KOPT-K1 (cell line): Measurements from ENCODE around the gene SSRP1.
"Not testable (repeated sequence)": the region's sequence is repeated elsewhere in the genome, so short reads cannot be mapped to it uniquely, and the experiment has no call there.

Experiments
- H3K27ac ChIP-seq: fragments of 200-600 bp; sonication (generic); 2 replicates; pipeline ENCODE4 v1.5.1; 2016; ENCODE audit warnings: antibody characterized with exemption, mild to moderate bottlenecking, low read depth, low read length; ENCODE audit not compliant: poor library complexity, severe bottlenecking
- H3K36me3 ChIP-seq: fragments of 200-600 bp; sonication (generic); 2 replicates; pipeline ENCODE4 v1.5.1; 2017; ENCODE audit warnings: antibody characterized with exemption, mild to moderate bottlenecking, low read length, moderate library complexity; ENCODE audit not compliant: insufficient read depth
- H3K9me3 ChIP-seq: fragments of 200-600 bp; sonication (generic); 2 replicates; pipeline ENCODE4 v1.5.1; 2017; ENCODE audit warnings: antibody characterized with exemption, low read length, mild to moderate bottlenecking; ENCODE audit not compliant: insufficient read depth, poor library complexity, severe bottlenecking

SSRP1 gene

GRCh38 chr11:57308426-57309060, 27.1 kb downstream of the SSRP1 start:
- H3K27ac ChIP-seq: no peak overlapping the region

GRCh38 chr11:57307666-57308270, 27.9 kb downstream of the SSRP1 start:
- H3K36me3 ChIP-seq: 0 out of 2 replicates have a peak, but pooled peaks cover 7% of the 10 kb centered on the region
- no peaks in the 10 kb centered on the region for H3K9me3 ChIP-seq
- H3K27ac ChIP-seq: no peak overlapping the region

More at GRCh38 chr11:57308426-57309060, 27.1 kb downstream of the SSRP1 start:
- H3K36me3 ChIP-seq: 0 out of 2 replicates have a peak, but pooled peaks cover 7% of the 10 kb centered on the region
- no peaks in the 10 kb centered on the region for H3K9me3 ChIP-seq

- no peaks in the 10 kb centered on the region for H3K9me3 ChIP-seq
- 0 out of 2 replicates have a peak, but pooled peaks cover 7% of the 10 kb centered on the region for H3K36me3 ChIP-seq
- no peak overlapping the region for H3K27ac ChIP-seq
These were observed 28.6 kb downstream of the SSRP1 start for GRCh38 chr11:57306940-57307565.

- Histone ChIP-seq H3K9me3 (no peaks in the 10 kb centered on the region), H3K36me3 (peaks cover 10% of the 10 kb centered on the region; the same call in 1 of the 2 replicates), H3K27ac (no peak overlapping the region)
These were observed 29.4 kb downstream of the SSRP1 start for GRCh38 chr11:57306161-57306876.

GRCh38 chr11:57305523-57305922, 30.2 kb downstream of the SSRP1 start:
- no peaks in the 10 kb centered on the region for H3K9me3 ChIP-seq
- peaks cover 18% of the 10 kb centered on the region; the same call in 1 of the 2 replicates for H3K36me3 ChIP-seq
- no peak overlapping the region for H3K27ac ChIP-seq

GRCh38 chr11:57303990-57304579, 31.6 kb downstream of the SSRP1 start:
- Histone ChIP-seq H3K27ac (no peak overlapping the region), H3K9me3 (peaks cover 7% of the 10 kb centered on the region), H3K36me3 (peaks cover 25% of the 10 kb centered on the region)

- peaks cover 9% of the 10 kb centered on the region for H3K9me3 ChIP-seq
- H3K27ac ChIP-seq: no peak overlapping the region
- peaks cover 28% of the 10 kb centered on the region for H3K36me3 ChIP-seq
These were observed 32.3 kb downstream of the SSRP1 start for GRCh38 chr11:57303280-57303989.

GRCh38 chr11:57302489-57302888, 33.2 kb downstream of the SSRP1 start:
- H3K36me3 ChIP-seq: peaks cover 28% of the 10 kb centered on the region
- H3K27ac ChIP-seq: no peak overlapping the region
- H3K9me3 ChIP-seq: peaks cover 9% of the 10 kb centered on the region

- H3K36me3 ChIP-seq: peaks cover 28% of the 10 kb centered on the region
These were observed 33.8 kb downstream of the SSRP1 start for GRCh38 chr11:57301711-57302423.

GRCh38 chr11:57300785-57301184, 34.9 kb downstream of the SSRP1 start:
- Histone ChIP-seq H3K27ac (no peak overlapping the region), H3K9me3 (peaks cover 9% of the 10 kb centered on the region), H3K36me3 (peaks cover 28% of the 10 kb centered on the region)

More at GRCh38 chr11:57301711-57302423, 33.8 kb downstream of the SSRP1 start:
- Histone ChIP-seq H3K27ac (no peak overlapping the region), H3K9me3 (peaks cover 9% of the 10 kb centered on the region)

- H3K36me3 ChIP-seq: peaks cover 28% of the 10 kb centered on the region
- H3K27ac ChIP-seq: no peak overlapping the region
- H3K9me3 ChIP-seq: peaks cover 9% of the 10 kb centered on the region
These were observed 36.4 kb downstream of the SSRP1 start for GRCh38 chr11:57299150-57299737.

GRCh38 chr11:57297221-57297620, 38.5 kb downstream of the SSRP1 start:
- peaks cover 28% of the 10 kb centered on the region for H3K36me3 ChIP-seq
- H3K27ac ChIP-seq: no peak overlapping the region
- peaks cover 9% of the 10 kb centered on the region for H3K9me3 ChIP-seq

GRCh38 chr11:57296205-57296604, 39.5 kb downstream of the SSRP1 start:
- H3K27ac ChIP-seq, H3K9me3 ChIP-seq: not testable (repeated sequence)
- H3K36me3 ChIP-seq: peaks cover 23% of the 10 kb centered on the region
